ENCODE measurements around the gene TRIM31. TPM values are rescaled to one million over a fixed set of nuclear protein-coding genes. Genes with fewer than 3 reads are reported as not detected.

TRIM31 gene
- polyA plus RNA-seq, 2 of the 4 experiments (the other 2 are of a cell fraction) = 2.9 to 3.2 TPM

DNA sequence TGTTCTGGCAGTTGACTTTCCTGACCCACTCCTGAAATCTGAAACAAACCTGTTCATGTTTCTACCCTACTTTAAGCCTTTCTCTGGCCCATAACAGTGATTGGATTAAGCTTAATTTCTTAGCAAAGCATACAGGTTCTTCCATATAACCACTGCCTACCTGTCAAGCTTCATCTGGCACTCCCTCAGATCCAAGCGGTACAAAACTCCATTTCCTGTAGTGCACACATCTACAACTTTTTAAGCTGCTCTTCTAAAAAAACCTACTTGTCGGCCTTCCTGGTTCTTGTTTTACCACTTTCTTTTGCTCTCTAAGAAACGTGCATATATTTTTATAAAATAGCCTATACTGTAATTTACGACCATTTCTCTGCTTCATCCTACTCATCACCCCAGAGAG, 46.8 kb downstream of the TRIM31 start:
- FAIRE-seq (no peak), ATAC-seq (no peak), DNase-seq (ENCODE audit: low read depth in 1 of 2, low spot score in 1 of 2) (no peak)
- H3K4me2 ChIP-seq = peak overlapping the region; percentile 85
- 12% methylated on average over 4 of the region's 4 CpGs for WGBS (ENCODE audit: missing lambda C conversion rate)
- no peaks in the 10 kb centered on the region for H3K9me3 ChIP-seq
- H3K4me1 ChIP-seq = peaks cover 27% of the 10 kb centered on the region; the same call in 1 of the 3 replicates
- POLR2A ChIA-PET = interaction anchor here (1.2 to 1.3 kb wide), 3 partner anchors 12 to 147 kb away, joined by 3 to 10 read pairs (median 6); partner anchors contain the start of gene TRIM26
- no peak for TF ChIP-seq CHD2 (IDR thresholded peaks at IDR 0.05; ENCODE audit: low read length, partially characterized antibody)
- TF ChIP-seq, protein P1, sequence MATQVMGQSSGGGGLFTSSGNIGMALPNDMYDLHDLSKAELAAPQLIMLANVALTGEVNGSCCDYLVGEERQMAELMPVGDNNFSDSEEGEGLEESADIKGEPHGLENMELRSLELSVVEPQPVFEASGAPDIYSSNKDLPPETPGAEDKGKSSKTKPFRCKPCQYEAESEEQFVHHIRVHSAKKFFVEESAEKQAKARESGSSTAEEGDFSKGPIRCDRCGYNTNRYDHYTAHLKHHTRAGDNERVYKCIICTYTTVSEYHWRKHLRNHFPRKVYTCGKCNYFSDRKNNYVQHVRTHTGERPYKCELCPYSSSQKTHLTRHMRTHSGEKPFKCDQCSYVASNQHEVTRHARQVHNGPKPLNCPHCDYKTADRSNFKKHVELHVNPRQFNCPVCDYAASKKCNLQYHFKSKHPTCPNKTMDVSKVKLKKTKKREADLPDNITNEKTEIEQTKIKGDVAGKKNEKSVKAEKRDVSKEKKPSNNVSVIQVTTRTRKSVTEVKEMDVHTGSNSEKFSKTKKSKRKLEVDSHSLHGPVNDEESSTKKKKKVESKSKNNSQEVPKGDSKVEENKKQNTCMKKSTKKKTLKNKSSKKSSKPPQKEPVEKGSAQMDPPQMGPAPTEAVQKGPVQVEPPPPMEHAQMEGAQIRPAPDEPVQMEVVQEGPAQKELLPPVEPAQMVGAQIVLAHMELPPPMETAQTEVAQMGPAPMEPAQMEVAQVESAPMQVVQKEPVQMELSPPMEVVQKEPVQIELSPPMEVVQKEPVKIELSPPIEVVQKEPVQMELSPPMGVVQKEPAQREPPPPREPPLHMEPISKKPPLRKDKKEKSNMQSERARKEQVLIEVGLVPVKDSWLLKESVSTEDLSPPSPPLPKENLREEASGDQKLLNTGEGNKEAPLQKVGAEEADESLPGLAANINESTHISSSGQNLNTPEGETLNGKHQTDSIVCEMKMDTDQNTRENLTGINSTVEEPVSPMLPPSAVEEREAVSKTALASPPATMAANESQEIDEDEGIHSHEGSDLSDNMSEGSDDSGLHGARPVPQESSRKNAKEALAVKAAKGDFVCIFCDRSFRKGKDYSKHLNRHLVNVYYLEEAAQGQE (IDR thresholded peaks at IDR 0.05) = no peak
- no peak for TF ChIP-seq RFX5 (IDR thresholded peaks at IDR 0.05)
- no peak for TF ChIP-seq RARB (CRISPR knock-in tag; IDR thresholded peaks at IDR 0.05)
- TF ChIP-seq PHF8 (IDR thresholded peaks at IDR 0.05; ENCODE audit: borderline replicate concordance, low read depth) = no peak
- peak overlapping the region; percentile 79 for H3K4me3 ChIP-seq
- CTCF ChIA-PET = interaction anchor here (0.9 to 1.3 kb wide), 2 partner anchors 43 to 65 kb away, joined by 3 read pairs; no protein-coding TSS in a partner anchor
- peak overlapping the region; percentile 80 to 91 for H3K27ac ChIP-seq

DNA sequence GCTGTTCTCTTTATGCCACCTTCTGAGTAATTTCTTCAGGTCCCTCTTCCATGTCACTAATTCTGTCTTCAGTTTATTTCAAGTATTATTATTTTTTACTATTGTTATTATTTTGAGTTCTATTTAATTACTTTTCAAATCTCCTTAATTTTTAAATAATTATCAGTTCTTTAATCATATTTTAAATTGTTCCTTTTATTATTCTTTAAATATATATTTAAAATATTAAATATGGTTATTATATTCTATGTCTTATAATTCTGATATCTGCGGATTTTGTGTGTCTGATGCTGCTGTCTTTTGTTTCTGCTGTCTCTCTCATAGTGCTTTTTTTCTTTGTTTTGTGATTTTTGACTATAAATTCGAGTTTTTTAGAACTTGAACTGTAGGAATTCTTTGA, 49.6 kb downstream of the TRIM31 start:
- no peak for FAIRE-seq
- peaks cover 31% of the 10 kb centered on the region for H3K4me1 ChIP-seq
- DNase-seq (ENCODE audit: low read depth in 1 of 2, low spot score in 1 of 2) = no peak
- no peak for ATAC-seq
- H3K4me3 ChIP-seq = no peak overlapping the region
- ChIA-PET POLR2A (no interaction called here), CTCF (no interaction called here)
- no peak for TF ChIP-seq EHMT2 (IDR thresholded peaks at IDR 0.05; ENCODE audit: low read depth)
- TF ChIP-seq, protein P2, sequence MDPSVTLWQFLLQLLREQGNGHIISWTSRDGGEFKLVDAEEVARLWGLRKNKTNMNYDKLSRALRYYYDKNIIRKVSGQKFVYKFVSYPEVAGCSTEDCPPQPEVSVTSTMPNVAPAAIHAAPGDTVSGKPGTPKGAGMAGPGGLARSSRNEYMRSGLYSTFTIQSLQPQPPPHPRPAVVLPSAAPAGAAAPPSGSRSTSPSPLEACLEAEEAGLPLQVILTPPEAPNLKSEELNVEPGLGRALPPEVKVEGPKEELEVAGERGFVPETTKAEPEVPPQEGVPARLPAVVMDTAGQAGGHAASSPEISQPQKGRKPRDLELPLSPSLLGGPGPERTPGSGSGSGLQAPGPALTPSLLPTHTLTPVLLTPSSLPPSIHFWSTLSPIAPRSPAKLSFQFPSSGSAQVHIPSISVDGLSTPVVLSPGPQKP (IDR thresholded peaks at IDR 0.05; ENCODE audit: low read depth, low read length) = no peak
- no peak for TF ChIP-seq ZC3H11A (IDR thresholded peaks at IDR 0.05)
- TF ChIP-seq HEYL (CRISPR knock-in tag; IDR thresholded peaks at IDR 0.05) = no peak
- no peak for TF ChIP-seq HDAC2 (IDR thresholded peaks at IDR 0.05)
- TF ChIP-seq SREBF2 (IDR thresholded peaks at IDR 0.05) = no peak
- no peak for TF ChIP-seq MAZ (IDR thresholded peaks at IDR 0.05; ENCODE audit: borderline replicate concordance, low read depth, low read length)
- TF ChIP-seq EP300 (IDR thresholded peaks at IDR 0.05) = no peak
- TF ChIP-seq RCOR1 (IDR thresholded peaks at IDR 0.05; ENCODE audit: low read depth, low read length) = no peak
- no peak for TF ChIP-seq PHF8 (IDR thresholded peaks at IDR 0.05; ENCODE audit: borderline replicate concordance, low read depth)
- no peak for TF ChIP-seq CBX8 (IDR thresholded peaks at IDR 0.05)
- TF ChIP-seq SMC3 (IDR thresholded peaks at IDR 0.05) = no peak
- TF ChIP-seq RARB (CRISPR knock-in tag; IDR thresholded peaks at IDR 0.05) = no peak
- no peak for TF ChIP-seq KDM1A (IDR thresholded peaks at IDR 0.05; ENCODE audit: low read depth)
- H3K4me2 ChIP-seq = no peak overlapping the region; the same call in 2 of the 3 replicates
- H3K9me3 ChIP-seq = no peaks in the 10 kb centered on the region
- H3K27ac ChIP-seq = no peak overlapping the region
- WGBS (ENCODE audit: missing lambda C conversion rate) = 10% methylated on average over 2 of the region's 2 CpGs

DNA sequence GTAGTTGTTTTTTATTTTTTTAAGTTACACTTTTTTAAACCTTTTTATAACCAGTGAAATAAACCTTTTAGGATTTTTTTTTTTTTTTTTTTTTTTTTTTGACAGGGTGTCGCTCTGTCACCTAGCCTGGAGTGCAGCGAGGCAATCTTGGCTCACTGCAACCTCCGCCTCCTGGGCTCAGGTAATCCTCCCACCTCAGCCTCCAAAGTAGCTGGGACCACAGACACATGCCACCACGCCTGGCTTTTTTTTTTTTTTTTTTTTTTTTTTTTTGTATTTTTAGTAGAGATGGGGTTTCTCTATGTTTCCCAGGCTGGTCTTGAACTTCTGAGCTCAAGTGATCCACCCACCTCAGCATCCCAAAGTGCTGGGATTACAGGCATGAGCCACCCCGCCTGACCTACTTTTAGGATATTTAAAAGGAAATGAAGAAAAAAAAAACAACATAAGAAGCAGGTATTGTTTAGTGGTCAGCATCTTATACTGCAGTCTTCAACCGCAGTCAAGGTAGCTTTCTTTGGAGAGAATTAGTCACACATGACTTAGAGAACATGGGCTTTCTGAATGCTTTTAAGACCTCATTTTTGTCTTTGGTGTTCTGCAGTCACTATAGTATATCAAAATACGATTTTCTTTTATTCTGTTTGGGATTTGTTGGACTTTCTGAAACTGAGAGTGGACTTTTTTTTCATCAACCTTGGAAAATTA, 50.3 kb downstream of the TRIM31 start:
- POLR2A ChIA-PET = no interaction called here
- CTCF ChIA-PET = no interaction called here
- Histone ChIP-seq H3K4me3 (no peak overlapping the region), H3K9me3 (no peaks in the 10 kb centered on the region), H3K4me2 (peak overlapping the region; percentile 94), H3K27ac (no peak overlapping the region), H3K4me1 (peaks cover 26% of the 10 kb centered on the region)
- FAIRE-seq = no peak
- ATAC-seq = no peak
- DNase-seq (ENCODE audit: low read depth in 1 of 2, low spot score in 1 of 2) = no peak
- WGBS (ENCODE audit: missing lambda C conversion rate) = 56% methylated on average over 6 of the region's 7 CpGs
- no peak for TF ChIP-seq CBX8 (IDR thresholded peaks at IDR 0.05)
- TF ChIP-seq, protein P1 (IDR thresholded peaks at IDR 0.05) = no peak
- TF ChIP-seq SREBF2 (IDR thresholded peaks at IDR 0.05) = no peak
- TF ChIP-seq RCOR1 (IDR thresholded peaks at IDR 0.05; ENCODE audit: low read depth, low read length) = no peak
- TF ChIP-seq, protein P3, sequence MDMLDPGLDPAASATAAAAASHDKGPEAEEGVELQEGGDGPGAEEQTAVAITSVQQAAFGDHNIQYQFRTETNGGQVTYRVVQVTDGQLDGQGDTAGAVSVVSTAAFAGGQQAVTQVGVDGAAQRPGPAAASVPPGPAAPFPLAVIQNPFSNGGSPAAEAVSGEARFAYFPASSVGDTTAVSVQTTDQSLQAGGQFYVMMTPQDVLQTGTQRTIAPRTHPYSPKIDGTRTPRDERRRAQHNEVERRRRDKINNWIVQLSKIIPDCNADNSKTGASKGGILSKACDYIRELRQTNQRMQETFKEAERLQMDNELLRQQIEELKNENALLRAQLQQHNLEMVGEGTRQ (IDR thresholded peaks at IDR 0.05) = no peak
